ENCODE data around the gene COQ8A.

Gene COQ8A

DNA sequence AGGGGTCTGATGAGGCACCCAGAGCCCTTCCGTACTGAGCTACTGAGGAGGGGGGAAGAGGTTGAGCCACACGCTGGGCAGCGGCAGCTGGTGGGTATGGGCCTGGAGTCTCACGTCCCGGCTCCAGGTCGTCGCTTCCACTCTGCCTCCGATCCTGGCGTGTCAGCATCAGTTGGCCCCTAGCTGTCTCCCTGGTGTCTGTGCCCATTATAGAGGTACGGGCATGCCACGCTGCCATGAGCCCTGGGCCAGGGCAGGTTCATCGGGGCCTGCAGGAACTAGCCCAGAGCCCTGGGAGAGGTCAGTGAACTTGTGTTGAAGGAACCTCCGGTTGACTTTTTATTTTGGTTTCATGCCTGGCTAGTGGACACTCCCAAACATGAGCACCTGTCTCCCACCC is 18.2 kb downstream of the COQ8A start:
- POLR2A ChIA-PET (ENCODE audit: low non-redundant PET), result no interaction called here
- TF ChIP-seq, protein P1, sequence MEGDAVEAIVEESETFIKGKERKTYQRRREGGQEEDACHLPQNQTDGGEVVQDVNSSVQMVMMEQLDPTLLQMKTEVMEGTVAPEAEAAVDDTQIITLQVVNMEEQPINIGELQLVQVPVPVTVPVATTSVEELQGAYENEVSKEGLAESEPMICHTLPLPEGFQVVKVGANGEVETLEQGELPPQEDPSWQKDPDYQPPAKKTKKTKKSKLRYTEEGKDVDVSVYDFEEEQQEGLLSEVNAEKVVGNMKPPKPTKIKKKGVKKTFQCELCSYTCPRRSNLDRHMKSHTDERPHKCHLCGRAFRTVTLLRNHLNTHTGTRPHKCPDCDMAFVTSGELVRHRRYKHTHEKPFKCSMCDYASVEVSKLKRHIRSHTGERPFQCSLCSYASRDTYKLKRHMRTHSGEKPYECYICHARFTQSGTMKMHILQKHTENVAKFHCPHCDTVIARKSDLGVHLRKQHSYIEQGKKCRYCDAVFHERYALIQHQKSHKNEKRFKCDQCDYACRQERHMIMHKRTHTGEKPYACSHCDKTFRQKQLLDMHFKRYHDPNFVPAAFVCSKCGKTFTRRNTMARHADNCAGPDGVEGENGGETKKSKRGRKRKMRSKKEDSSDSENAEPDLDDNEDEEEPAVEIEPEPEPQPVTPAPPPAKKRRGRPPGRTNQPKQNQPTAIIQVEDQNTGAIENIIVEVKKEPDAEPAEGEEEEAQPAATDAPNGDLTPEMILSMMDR (conservative IDR thresholded peaks at IDR 0.05; ENCODE audit: low read depth), result no peak
- H3K27ac ChIP-seq, result no peak overlapping the region
- DNase-seq (ENCODE audit: low spot score), result no peak
- CTCF ChIA-PET, result interaction anchor here (0.7 kb wide), 2 partner anchors 67 to 533 kb away, joined by 3 to 4 read pairs; no protein-coding TSS in a partner anchor

DNA sequence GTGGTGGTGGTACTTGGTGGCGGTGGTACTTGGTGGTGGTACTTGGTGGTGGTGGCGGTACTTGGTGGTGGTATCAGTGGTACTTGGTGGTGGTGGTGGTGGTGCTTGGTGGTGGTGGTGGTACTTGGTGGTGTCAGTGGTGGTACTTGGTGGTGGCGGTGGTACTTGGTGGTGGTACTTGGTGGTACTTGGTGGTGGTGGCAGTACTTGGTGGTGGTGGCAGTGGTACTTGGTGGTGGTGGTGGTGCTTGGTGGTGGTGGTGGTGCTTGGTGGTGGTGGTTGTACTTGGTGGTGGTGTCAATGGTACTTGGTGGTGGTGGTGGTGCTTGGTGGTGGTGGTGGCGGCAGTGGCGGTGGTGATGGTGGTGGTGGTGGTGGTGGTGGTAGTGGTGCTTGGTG is 20.2 kb downstream of the COQ8A start:
- no peak overlapping the region for H3K27ac ChIP-seq
- TF ChIP-seq, protein P1 (conservative IDR thresholded peaks at IDR 0.05; ENCODE audit: low read depth), result no peak
- ChIA-PET POLR2A (ENCODE audit: low non-redundant PET) (no interaction called here), CTCF (no interaction called here)
- DNase-seq (ENCODE audit: low spot score), result no peak

DNA sequence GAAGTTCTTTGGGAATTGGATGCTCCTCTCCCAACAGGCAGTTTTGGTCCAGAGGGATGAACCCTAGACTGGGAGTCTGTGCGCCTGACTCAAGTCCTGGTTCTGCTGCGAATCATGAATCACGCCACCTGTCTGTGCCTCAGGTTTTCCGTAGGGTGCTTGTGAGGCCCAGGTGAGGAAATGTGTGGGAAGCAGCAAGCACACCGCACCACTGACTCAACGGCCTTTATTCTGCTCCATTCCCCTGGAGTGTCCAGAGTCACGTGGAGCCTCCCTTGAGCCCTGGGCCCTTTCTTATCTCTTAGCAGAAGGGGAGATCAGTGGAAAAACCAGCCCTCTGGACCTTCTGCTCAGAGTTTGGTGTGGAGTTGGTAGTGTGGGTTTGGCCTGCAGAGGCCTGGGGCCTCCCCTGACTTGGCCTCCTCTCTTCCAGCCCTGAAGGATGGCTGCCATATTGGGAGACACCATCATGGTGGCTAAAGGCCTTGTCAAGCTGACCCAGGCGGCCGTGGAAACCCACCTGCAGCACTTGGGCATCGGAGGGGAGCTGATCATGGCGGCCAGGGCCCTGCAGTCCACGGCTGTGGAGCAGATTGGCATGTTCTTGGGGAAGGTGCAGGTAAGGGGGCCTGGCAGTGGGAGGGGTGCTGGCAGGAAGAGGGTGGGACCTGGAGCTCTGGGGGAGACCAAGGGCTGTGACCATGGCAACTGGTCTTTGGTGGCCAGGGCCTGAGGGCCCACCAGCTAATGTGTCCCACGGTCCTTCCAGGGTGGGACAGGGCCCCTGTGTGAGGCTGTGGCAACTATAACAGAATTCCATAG is 21.1 kb downstream of the COQ8A start:
- TF ChIP-seq, protein P1 (conservative IDR thresholded peaks at IDR 0.05; ENCODE audit: low read depth), result no peak
- POLR2A ChIA-PET (ENCODE audit: low non-redundant PET), result no interaction called here
- H3K27ac ChIP-seq, result no peak overlapping the region
- DNase-seq (ENCODE audit: low spot score), result no peak
- CTCF ChIA-PET, result interaction anchor here (0.7 kb wide), 1 partner anchor 353 kb away, joined by 3 read pairs; no protein-coding TSS in a partner anchor

DNA sequence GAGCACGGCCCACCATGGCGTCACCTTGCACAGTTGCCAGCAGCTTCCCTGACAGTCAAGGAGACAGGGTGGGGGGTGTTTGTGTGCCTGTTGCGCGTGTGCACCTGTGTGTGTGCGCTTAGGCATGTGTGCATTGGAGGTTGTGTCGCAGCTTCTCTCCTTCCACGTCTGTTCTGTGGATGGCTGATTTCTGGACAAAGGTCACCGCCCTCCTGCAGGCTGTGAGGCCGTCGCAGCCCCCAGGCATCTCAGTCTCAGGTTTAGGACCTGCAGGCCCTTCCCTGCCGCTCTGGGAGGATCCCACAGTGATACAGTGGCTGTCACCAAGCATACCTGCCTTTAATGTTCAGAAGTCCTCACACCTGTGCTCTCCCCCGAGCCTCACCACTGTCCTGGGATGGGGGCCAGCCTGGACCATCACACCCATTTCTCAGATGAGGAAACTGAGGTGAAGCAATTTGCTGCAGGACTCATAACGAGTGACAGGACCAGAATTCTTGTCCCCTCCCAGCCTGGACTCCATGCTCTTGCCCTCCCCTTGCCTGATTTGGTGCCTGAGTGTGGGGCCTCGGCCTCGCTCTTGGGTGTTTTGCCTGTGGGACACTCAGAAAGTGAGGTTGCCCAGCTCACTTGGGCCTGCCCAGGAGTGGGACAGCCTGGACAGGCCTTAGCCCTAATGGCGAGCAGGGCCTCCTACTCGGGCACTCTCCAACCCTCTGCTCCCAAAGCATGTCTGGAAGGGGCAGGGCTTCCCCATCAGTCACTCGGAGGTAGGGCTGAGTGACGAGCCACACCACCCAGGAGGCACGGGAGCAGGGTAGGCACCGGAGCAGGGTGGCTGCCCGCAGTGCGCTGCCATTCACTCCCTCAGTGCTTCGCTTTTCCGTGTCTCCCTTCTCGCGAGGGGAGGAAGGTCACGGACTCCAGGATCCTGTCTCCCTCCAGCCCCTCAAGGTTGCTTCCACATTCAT is 22.6 kb downstream of the COQ8A start:
- no peak overlapping the region for H3K27ac ChIP-seq
- CTCF ChIA-PET, result no interaction called here
- POLR2A ChIA-PET (ENCODE audit: low non-redundant PET), result no interaction called here
- TF ChIP-seq, protein P1 (conservative IDR thresholded peaks at IDR 0.05; ENCODE audit: low read depth), result no peak
- no peak for DNase-seq (ENCODE audit: low spot score)

DNA sequence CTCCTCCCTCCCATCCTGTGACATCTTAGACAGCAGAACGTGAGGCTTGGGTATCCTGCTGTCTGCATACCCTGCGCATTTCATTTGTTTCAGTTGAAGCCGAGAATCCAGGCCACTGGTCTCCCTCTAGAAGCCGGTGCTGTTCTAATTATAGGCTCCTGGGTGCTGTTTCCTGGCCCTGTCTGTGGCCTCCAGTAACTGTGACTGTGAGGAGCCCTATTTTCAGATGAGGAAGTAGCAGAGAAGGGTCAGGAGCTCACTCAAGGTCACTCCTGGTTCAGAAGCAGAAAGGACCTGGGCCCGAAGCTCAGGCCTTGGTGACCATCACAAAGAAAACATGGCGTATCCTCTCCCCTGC is 24.0 kb downstream of the COQ8A start:
- CTCF ChIA-PET, result interaction anchor here (1.1 kb wide), 1 partner anchor 13 kb away, joined by 5 read pairs; no protein-coding TSS in a partner anchor
- POLR2A ChIA-PET (ENCODE audit: low non-redundant PET), result no interaction called here
- no peak for DNase-seq (ENCODE audit: low spot score)
- TF ChIP-seq, protein P1 (conservative IDR thresholded peaks at IDR 0.05; ENCODE audit: low read depth), result no peak
- no peak overlapping the region for H3K27ac ChIP-seq

All from RWPE1 (cell line).